VCaP (cell line): ENCODE results near the gene MAGOH.
"Not testable (repeated sequence)": the region's sequence is repeated elsewhere in the genome, so short reads cannot be mapped to it uniquely, and the experiment has no call there.

Experiments
- H3K27ac ChIP-seq: fragments of 450-650 bp; 2 replicates; pipeline ENCODE4 v1.5.1; 2017
- TF ChIP-seq, protein P1 (sequence below): fragments of 450-650 bp; conservative IDR thresholded peaks from 2 replicates; pipeline ENCODE4 v1.5.1; 2017; ENCODE audit warnings: mild to moderate bottlenecking, moderate library complexity

Gene MAGOH

GRCh38 chr1:53190210-53190611 is 48.1 kb downstream of the MAGOH start:
- TF ChIP-seq, protein P1, sequence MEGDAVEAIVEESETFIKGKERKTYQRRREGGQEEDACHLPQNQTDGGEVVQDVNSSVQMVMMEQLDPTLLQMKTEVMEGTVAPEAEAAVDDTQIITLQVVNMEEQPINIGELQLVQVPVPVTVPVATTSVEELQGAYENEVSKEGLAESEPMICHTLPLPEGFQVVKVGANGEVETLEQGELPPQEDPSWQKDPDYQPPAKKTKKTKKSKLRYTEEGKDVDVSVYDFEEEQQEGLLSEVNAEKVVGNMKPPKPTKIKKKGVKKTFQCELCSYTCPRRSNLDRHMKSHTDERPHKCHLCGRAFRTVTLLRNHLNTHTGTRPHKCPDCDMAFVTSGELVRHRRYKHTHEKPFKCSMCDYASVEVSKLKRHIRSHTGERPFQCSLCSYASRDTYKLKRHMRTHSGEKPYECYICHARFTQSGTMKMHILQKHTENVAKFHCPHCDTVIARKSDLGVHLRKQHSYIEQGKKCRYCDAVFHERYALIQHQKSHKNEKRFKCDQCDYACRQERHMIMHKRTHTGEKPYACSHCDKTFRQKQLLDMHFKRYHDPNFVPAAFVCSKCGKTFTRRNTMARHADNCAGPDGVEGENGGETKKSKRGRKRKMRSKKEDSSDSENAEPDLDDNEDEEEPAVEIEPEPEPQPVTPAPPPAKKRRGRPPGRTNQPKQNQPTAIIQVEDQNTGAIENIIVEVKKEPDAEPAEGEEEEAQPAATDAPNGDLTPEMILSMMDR: no peak

GRCh38 chr1:53189061-53189460 is 49.3 kb downstream of the MAGOH start:
- TF ChIP-seq, protein P1: no peak
- no peak overlapping the region for H3K27ac ChIP-seq

More at GRCh38 chr1:53190210-53190611, 48.1 kb downstream of the MAGOH start:
- H3K27ac ChIP-seq: no peak overlapping the region

DNA sequence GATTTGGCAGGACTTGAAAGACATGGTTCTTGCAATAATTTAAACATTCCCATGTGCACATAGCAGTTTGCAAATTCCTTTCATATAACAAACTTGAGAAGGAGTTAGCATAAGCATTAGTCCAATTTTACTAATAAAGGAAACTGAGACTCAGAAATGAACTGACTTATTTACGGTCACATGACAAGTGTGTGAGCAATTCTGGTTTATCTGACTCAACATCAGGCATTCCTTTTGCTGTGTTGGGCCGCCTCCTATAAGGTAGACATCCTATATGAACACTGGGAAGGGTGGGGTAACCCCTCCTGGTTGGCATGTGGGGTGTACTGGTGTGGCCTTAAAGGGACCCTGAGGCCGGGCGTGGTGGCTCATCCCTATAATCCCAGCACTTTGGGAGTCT is 50.2 kb downstream of the MAGOH start:
- TF ChIP-seq, protein P1: no peak
- no peak overlapping the region for H3K27ac ChIP-seq

DNA sequence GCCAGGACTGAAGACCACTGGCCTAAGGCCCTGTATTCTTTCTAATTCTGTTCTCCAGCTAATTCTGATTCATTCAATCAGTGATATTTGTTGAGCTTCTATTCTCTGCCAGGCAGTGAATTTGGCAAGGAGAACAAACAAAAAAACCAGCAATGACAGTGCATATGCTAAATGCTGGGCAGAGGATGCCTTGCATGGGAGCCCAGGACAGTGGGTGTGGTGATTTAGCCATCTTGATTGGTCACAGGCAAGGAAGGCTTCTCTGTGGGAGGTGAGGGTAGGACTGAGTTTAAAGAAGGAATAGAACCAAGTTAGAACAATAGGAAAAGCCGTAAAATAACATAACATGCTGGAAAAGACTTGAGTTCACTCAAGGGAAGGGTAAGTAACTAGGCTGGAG is 50.9 kb downstream of the MAGOH start:
- H3K27ac ChIP-seq: no peak overlapping the region
- TF ChIP-seq, protein P1: no peak

DNA sequence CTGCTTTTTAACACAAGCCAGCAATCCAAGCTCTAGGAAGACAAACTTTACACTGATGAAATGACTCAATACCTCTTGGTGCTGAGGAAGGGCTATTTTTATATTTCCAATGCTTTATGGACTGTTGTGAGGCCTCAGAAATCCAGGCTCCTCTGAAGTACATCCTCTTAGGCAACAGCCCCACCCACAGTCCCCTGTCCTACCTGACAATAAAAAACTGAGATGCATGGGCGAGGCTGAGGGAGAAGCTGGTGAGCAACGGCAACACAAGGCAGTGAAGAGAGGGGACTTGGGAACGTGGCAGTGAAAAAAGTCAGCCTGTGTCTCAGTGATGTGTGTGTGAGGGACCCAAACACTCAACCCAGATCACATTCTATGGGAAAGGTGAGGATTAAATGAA is 51.8 kb downstream of the MAGOH start:
- TF ChIP-seq, protein P1: no peak
- H3K27ac ChIP-seq: no peak overlapping the region

- TF ChIP-seq, protein P1: peak; percentile 11
- not testable (repeated sequence) for H3K27ac ChIP-seq
These were observed 52.4 kb downstream of the MAGOH start for GRCh38 chr1:53185955-53186297.

- H3K27ac ChIP-seq: no peak overlapping the region
- TF ChIP-seq, protein P1: no peak
These were observed 55.0 kb downstream of the MAGOH start for GRCh38 chr1:53183095-53183990.
